ENCODE data around the gene TSPYL6.

- TF ChIP-seq CTCF (conservative IDR thresholded peaks at IDR 0.05; ENCODE audit: low read depth, low read length) (no peak), EZH2phosphoT487 (IDR thresholded peaks at IDR 0.05; ENCODE audit: borderline replicate concordance, low read length) (no peak)
Observed at GRCh38 chr2:54271189-54271588, 15.2 kb upstream of the TSPYL6 start.

All from PC-3 (cell line).